ENCODE measurements around the gene HOXA2. TPM values are rescaled to one million over a fixed set of nuclear protein-coding genes. Genes with fewer than 3 reads are reported as not detected.

HOXA2 gene
- total RNA-seq, 4 donors from 2014 or later, result 1.8 to 6.5 TPM; not detected in 2

DNA sequence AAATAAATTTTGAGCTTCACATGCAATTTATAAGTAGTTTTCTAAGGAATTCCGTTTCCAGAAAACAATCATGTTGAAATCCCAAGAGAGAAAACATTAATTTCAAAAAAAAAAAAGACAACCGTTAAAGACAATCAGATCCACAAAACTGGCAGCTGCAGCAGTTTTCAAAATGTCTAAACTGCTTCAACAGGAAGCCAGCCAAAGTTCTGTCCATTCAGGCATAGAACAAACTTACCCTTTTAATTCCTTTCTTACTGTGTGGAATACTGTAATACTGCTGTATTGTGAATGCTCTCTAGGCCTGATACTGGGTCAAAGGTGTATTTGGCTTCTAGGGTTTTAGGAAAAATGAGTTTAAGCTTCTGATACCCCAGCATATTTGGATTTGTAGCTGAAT, 38.3 kb downstream of the HOXA2 start:
- intact Hi-C loops (cut with DNase I; ENCODE audit: low total_unique reads), result no loop called here
- no peak overlapping the region for H3K4me3 ChIP-seq
- no peak for TF ChIP-seq POLR2A (IDR thresholded peaks at IDR 0.05)
- TF ChIP-seq, protein P1, sequence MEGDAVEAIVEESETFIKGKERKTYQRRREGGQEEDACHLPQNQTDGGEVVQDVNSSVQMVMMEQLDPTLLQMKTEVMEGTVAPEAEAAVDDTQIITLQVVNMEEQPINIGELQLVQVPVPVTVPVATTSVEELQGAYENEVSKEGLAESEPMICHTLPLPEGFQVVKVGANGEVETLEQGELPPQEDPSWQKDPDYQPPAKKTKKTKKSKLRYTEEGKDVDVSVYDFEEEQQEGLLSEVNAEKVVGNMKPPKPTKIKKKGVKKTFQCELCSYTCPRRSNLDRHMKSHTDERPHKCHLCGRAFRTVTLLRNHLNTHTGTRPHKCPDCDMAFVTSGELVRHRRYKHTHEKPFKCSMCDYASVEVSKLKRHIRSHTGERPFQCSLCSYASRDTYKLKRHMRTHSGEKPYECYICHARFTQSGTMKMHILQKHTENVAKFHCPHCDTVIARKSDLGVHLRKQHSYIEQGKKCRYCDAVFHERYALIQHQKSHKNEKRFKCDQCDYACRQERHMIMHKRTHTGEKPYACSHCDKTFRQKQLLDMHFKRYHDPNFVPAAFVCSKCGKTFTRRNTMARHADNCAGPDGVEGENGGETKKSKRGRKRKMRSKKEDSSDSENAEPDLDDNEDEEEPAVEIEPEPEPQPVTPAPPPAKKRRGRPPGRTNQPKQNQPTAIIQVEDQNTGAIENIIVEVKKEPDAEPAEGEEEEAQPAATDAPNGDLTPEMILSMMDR (IDR thresholded peaks at IDR 0.05), result no peak

GRCh38 chr7:27062946-27063345, 39.5 kb downstream of the HOXA2 start:
- no peaks in the 10 kb centered on the region for H3K4me1 ChIP-seq
- H3K27ac ChIP-seq, result no peak overlapping the region
- TF ChIP-seq, protein P1 (IDR thresholded peaks at IDR 0.05), result no peak
- TF ChIP-seq POLR2A (IDR thresholded peaks at IDR 0.05), result no peak
- no peaks in the 10 kb centered on the region for H3K27me3 ChIP-seq
- no peaks in the 10 kb centered on the region for H3K36me3 ChIP-seq
- no peaks in the 10 kb centered on the region for H3K9me3 ChIP-seq
- intact Hi-C loops (cut with DNase I; ENCODE audit: low total_unique reads), result no loop called here
- H3K4me3 ChIP-seq, result no peak overlapping the region
- no peak for DNase-seq

More for the DNA sequence above, 38.3 kb downstream of the HOXA2 start:
- Histone ChIP-seq H3K36me3 (no peaks in the 10 kb centered on the region), H3K9me3 (no peaks in the 10 kb centered on the region), H3K27ac (no peak overlapping the region), H3K27me3 (no peaks in the 10 kb centered on the region), H3K4me1 (no peaks in the 10 kb centered on the region)
- DNase-seq, result no peak

DNA sequence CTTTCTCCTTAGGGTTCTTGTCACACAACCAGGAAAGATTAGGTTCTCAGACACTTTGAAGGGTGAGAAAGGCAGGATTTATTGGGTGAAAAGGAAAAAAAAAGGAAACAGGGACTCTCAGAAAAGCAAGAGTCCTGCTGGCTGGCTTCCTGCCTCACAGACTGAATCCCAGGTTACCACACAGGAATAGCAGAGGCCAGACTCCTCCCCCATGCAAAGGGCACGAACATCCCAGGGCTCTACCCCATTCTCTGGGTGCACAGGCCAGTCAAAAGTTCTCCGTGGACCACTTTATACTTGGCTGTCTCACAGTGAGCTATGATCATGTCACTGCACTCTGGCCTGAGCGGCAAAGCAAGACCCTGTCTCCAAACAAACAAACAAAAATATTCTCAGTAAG, 49.3 kb downstream of the HOXA2 start:
- TF ChIP-seq POLR2A (IDR thresholded peaks at IDR 0.05), result no peak
- TF ChIP-seq, protein P1 (IDR thresholded peaks at IDR 0.05), result no peak
- intact Hi-C loops (cut with DNase I; ENCODE audit: low total_unique reads), result no loop called here
- Histone ChIP-seq H3K9me3 (no peaks in the 10 kb centered on the region), H3K27me3 (no peaks in the 10 kb centered on the region), H3K36me3 (no peaks in the 10 kb centered on the region), H3K4me1 (no peaks in the 10 kb centered on the region), H3K4me3 (no peak overlapping the region), H3K27ac (no peak overlapping the region)
- no peak for DNase-seq

DNA sequence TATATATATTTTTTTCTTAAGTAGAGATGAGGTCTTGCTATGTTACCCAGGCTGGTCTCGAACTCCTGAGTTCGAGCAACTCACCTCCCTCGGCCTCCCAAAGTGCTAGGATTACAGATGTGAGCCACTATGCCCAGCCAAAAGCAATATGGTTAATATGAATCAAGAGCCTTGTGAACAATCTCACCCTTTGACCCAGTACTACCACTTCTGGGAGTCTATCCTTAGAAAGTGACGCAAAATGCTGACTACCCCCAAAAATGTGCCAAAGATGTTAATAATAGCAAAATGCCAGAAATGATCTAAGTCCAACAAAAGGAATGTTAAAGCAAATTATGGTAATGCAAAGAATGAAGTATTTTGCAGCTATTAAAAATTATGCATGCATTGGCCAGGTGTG, 51.0 kb downstream of the HOXA2 start:
- no peak for TF ChIP-seq POLR2A (IDR thresholded peaks at IDR 0.05)
- TF ChIP-seq, protein P1 (IDR thresholded peaks at IDR 0.05), result no peak
- no peak for DNase-seq

More for the DNA sequence above, 51.0 kb downstream of the HOXA2 start:
- Histone ChIP-seq H3K27me3 (no peaks in the 10 kb centered on the region), H3K9me3 (no peaks in the 10 kb centered on the region), H3K27ac (no peak overlapping the region), H3K4me3 (no peak overlapping the region), H3K36me3 (no peaks in the 10 kb centered on the region), H3K4me1 (no peaks in the 10 kb centered on the region)
- intact Hi-C loops (cut with DNase I; ENCODE audit: low total_unique reads), result no loop called here

Small RNA genes lying within 50 kb of the gene (small RNA-seq; reads per million reads assigned to genes)
- not detected for gene AC004080.5
- gene RF01977, result not detected

Other genes starting within 250 kb of the HOXA2 start
- 10 to 100 TPM in 2 of 4 donors, 1 to 10 TPM in 2; 3.3 to 50.6 (median 12.6) TPM for gene SKAP2, start 238.1 kb downstream of the HOXA2 start, total RNA-seq
- 1 to 10 TPM in 3 of 4 donors, under 1 TPM in 1; 0.28 to 2.0 (median 1.5) TPM for gene HOXA1, start 6.7 kb downstream of the HOXA2 start, total RNA-seq
- gene HOXA4, start 28.1 kb upstream of the HOXA2 start, total RNA-seq, result 1 to 10 TPM in 1 of 4 donors, under 1 TPM in 2, not detected in 1; 0.14 to 7.7 (median 0.26) TPM
- gene HOXA5, start 41.0 kb upstream of the HOXA2 start, total RNA-seq, result 10 to 100 TPM; 10.7 to 61.0 (median 18.9) TPM
- 10 to 100 TPM in 3 of 4 donors, 1 to 10 TPM in 1; 1.8 to 19.1 (median 15.4) TPM for gene HOXA6, start 45.1 kb upstream of the HOXA2 start, total RNA-seq
- 10 to 100 TPM in 2 of 4 donors, 1 to 10 TPM in 2; 1.0 to 34.5 (median 19.0) TPM for gene HOXA3, start 49.9 kb upstream of the HOXA2 start, total RNA-seq
- 1 to 10 TPM in 3 of 4 donors, under 1 TPM in 1; 0.26 to 9.1 (median 5.2) TPM for gene HOXA7, start 54.0 kb upstream of the HOXA2 start, total RNA-seq
- 10 to 100 TPM in 3 of 4 donors, 1 to 10 TPM in 1; 2.3 to 26.4 (median 22.4) TPM for gene HOXA9, start 62.9 kb upstream of the HOXA2 start, total RNA-seq
- gene HOXA10, start 71.6 kb upstream of the HOXA2 start, total RNA-seq, result 100 to 1,000 TPM in 1 of 4 donors, 10 to 100 TPM in 3; 50.0 to 114 (median 69.0) TPM
- 10 to 100 TPM; 32.4 to 82.0 (median 57.8) TPM for gene HOXA11, start 82.5 kb upstream of the HOXA2 start, total RNA-seq
- 10 to 100 TPM in 1 of 4 donors, 1 to 10 TPM in 1, under 1 TPM in 2; 0.40 to 27.5 (median 1.1) TPM for gene HOXA13, start 97.4 kb upstream of the HOXA2 start, total RNA-seq
- under 1 TPM in 1 of 4 donors, not detected in 3; 0.21 TPM for gene EVX1, start 140.1 kb upstream of the HOXA2 start, total RNA-seq